ENCODE data around the gene DTX3.

GRCh38 chr12:57640175-57641042 is 35.8 kb downstream of the DTX3 start:
- TF ChIP-seq CTCF (IDR thresholded peaks at IDR 0.05) (no peak), POLR2AphosphoS5 (IDR thresholded peaks at IDR 0.05; ENCODE audit: insufficient read depth in 1 of 2, low read depth in 1 of 2) (no peak), POLR2A (IDR thresholded peaks at IDR 0.05) (no peak)

Data from vagina (tissue), 2 donors.